PFSK-1 (cell line): Measurements from ENCODE around the gene CD55.

Experiments used
- FOXP2 ChIP-seq: optimal IDR thresholded peaks from 2 replicates; pipeline ENCODE3; 2011; ENCODE audit warnings: borderline replicate concordance, control low read depth, inconsistent platforms; ENCODE audit not compliant: insufficient read depth; ENCODE audit errors: extremely low read length, extremely low read depth
- POLR2AphosphoS5 ChIP-seq: IDR thresholded peaks from 2 replicates; pipeline ENCODE4 v1.6.1; 2012; ENCODE audit warnings: low read depth, mild to moderate bottlenecking, control low read depth, low read length, moderate library complexity
- SIN3A ChIP-seq: IDR thresholded peaks from 2 replicates; pipeline ENCODE4 v1.6.1; 2012; ENCODE audit warnings: mild to moderate bottlenecking, low read length, moderate library complexity, borderline replicate concordance; ENCODE audit not compliant: insufficient read depth
- TAF1 ChIP-seq: IDR thresholded peaks from 2 replicates; pipeline ENCODE4 v1.6.1; 2012; ENCODE audit warnings: low read length, control low read depth, borderline replicate concordance; ENCODE audit not compliant: insufficient read depth
- TF ChIP-seq, protein P1 (sequence below), 2 experiments: IDR thresholded peaks; 2 replicates each; pipeline versions ENCODE4 v1.6.1 to v1.8.0; 2011 to 2012; ENCODE audit warnings: low read depth in 2 of 2, low read length in 2 of 2, control low read depth in 1 of 2, inconsistent platforms in 1 of 2, mild to moderate bottlenecking in 1 of 2, moderate library complexity in 1 of 2; ENCODE audit not compliant: insufficient read depth in 1 of 2

CD55 gene

GRCh38 chr1:207349979-207350378 is 28.5 kb downstream of the CD55 start:
- TF ChIP-seq FOXP2 (no peak), TAF1 (no peak), SIN3A (no peak)

- TF ChIP-seq TAF1 = no peak
- TF ChIP-seq, protein P1, sequence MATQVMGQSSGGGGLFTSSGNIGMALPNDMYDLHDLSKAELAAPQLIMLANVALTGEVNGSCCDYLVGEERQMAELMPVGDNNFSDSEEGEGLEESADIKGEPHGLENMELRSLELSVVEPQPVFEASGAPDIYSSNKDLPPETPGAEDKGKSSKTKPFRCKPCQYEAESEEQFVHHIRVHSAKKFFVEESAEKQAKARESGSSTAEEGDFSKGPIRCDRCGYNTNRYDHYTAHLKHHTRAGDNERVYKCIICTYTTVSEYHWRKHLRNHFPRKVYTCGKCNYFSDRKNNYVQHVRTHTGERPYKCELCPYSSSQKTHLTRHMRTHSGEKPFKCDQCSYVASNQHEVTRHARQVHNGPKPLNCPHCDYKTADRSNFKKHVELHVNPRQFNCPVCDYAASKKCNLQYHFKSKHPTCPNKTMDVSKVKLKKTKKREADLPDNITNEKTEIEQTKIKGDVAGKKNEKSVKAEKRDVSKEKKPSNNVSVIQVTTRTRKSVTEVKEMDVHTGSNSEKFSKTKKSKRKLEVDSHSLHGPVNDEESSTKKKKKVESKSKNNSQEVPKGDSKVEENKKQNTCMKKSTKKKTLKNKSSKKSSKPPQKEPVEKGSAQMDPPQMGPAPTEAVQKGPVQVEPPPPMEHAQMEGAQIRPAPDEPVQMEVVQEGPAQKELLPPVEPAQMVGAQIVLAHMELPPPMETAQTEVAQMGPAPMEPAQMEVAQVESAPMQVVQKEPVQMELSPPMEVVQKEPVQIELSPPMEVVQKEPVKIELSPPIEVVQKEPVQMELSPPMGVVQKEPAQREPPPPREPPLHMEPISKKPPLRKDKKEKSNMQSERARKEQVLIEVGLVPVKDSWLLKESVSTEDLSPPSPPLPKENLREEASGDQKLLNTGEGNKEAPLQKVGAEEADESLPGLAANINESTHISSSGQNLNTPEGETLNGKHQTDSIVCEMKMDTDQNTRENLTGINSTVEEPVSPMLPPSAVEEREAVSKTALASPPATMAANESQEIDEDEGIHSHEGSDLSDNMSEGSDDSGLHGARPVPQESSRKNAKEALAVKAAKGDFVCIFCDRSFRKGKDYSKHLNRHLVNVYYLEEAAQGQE (IDR thresholded peaks at IDR 0.05; ENCODE audit: insufficient read depth in 1 of 2, low read depth in 2 of 2, low read length in 2 of 2) = no peak
- TF ChIP-seq SIN3A = no peak
- TF ChIP-seq POLR2AphosphoS5 = no peak
- TF ChIP-seq FOXP2 = no peak
Observed at GRCh38 chr1:207352554-207352953, 31.1 kb downstream of the CD55 start.

DNA sequence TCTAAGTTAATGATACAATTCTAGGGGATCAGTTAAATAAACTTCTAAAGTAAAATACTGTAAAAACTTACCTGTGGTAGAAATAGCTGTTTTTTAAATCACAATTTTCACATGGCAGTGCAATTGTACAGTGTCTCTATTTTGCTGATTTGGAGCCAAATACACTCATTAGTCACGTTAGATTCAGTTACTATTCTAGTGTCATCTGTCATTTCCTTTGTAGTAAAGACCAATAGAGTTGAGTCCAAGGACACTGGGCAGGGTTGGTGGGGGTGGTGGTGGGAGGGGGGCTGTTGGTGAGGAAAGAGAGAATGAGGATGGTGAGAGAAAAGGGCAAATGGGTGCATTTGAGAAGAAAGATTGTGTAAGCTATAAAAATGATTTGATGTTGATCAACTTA is 33.6 kb downstream of the CD55 start:
- no peak for TF ChIP-seq TAF1
- TF ChIP-seq SIN3A = no peak
- TF ChIP-seq POLR2AphosphoS5 = no peak
- TF ChIP-seq, protein P1 (IDR thresholded peaks at IDR 0.05; ENCODE audit: insufficient read depth in 1 of 2, low read depth in 2 of 2, low read length in 2 of 2) = no peak
- TF ChIP-seq FOXP2 = no peak

DNA sequence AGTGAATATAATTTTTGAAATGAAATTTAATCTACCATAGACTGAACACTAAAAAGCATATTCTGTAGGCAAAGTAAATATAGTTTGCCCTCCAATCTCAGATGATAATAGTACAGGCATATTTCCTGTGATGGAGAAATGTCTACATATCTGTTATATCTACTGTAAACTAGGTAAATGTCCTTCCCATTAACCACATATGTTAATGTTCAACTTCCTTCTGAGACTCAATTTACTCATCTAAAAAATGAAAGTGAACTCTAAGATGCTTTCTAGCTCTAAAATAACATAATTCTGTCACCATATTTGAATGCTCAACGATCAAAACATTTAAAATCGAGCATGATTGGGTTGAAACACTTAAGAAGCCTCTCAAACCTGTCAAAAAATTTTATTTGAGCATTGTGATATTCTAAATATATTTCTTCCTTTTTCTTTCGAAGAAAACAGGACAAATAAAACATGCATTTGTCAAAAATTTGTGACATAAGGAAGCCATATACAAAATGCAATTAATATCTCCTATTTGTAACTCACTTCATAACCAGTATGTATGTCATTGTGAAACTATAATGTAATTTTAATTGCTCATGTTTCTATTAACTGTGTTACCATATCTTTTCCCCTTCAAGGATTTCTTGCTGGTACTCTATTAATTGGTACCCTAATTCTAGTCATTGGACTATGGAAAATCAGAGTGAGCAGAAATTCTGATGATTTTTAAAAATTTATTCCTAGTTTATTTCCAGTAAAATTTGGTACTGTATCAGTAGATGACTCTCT is 34.2 kb downstream of the CD55 start:
- TF ChIP-seq FOXP2 = no peak
- no peak for TF ChIP-seq POLR2AphosphoS5
- TF ChIP-seq TAF1 = no peak
- TF ChIP-seq, protein P1 (IDR thresholded peaks at IDR 0.05; ENCODE audit: insufficient read depth in 1 of 2, low read depth in 2 of 2, low read length in 2 of 2) = no peak
- no peak for TF ChIP-seq SIN3A

GRCh38 chr1:207361029-207361428 is 39.6 kb downstream of the CD55 start:
- no peak for TF ChIP-seq TAF1
- TF ChIP-seq FOXP2 = no peak
- no peak for TF ChIP-seq POLR2AphosphoS5
- TF ChIP-seq, protein P1 (IDR thresholded peaks at IDR 0.05; ENCODE audit: insufficient read depth in 1 of 2, low read depth in 2 of 2, low read length in 2 of 2) = no peak
- no peak for TF ChIP-seq SIN3A
